Stimulated activated naive CD8-positive, alpha-beta T cell treated with anti-CD3 and anti-CD28 coated beads, Interleukin-15, Interleukin-2, amounts not matched to agents 100 ng/mL and 50 ng/mL, for 24 hours (primary cell): Measurements from ENCODE around the gene CRYM.

Experiments
- H3K27ac Mint-ChIP-seq: one replicate; pipeline ENCODE4 v1.8.0; 2021; ENCODE audit warnings: mild to moderate bottlenecking, mixed read lengths
- H3K27me3 Mint-ChIP-seq: one replicate; pipeline ENCODE4 v1.8.0; 2021; ENCODE audit warnings: mixed read lengths
- H3K36me3 Mint-ChIP-seq: one replicate; pipeline ENCODE4 v1.8.0; 2021; ENCODE audit warnings: low read depth, mixed read lengths
- H3K4me1 Mint-ChIP-seq: one replicate; pipeline ENCODE4 v1.8.0; 2021; ENCODE audit warnings: low read depth, mixed read lengths
- H3K4me3 Mint-ChIP-seq: one replicate; pipeline ENCODE4 v1.8.0; 2021; ENCODE audit warnings: mild to moderate bottlenecking, mixed read lengths
- H3K9me3 Mint-ChIP-seq: one replicate; pipeline ENCODE4 v1.8.0; 2021; ENCODE audit warnings: mixed read lengths

The CRYM gene

GRCh38 chr16:21239646-21240045, 38.4 kb downstream of the CRYM start:
- H3K4me1 Mint-ChIP-seq, result no peaks in the 10 kb centered on the region
- H3K9me3 Mint-ChIP-seq, result no peaks in the 10 kb centered on the region
- peaks cover 12% of the 10 kb centered on the region for H3K27me3 Mint-ChIP-seq
- H3K36me3 Mint-ChIP-seq, result no peaks in the 10 kb centered on the region
- H3K4me3 Mint-ChIP-seq, result no peak overlapping the region
- H3K27ac Mint-ChIP-seq, result no peak overlapping the region

GRCh38 chr16:21236831-21237230, 41.3 kb downstream of the CRYM start:
- no peaks in the 10 kb centered on the region for H3K36me3 Mint-ChIP-seq
- no peak overlapping the region for H3K27ac Mint-ChIP-seq
- H3K27me3 Mint-ChIP-seq, result peaks cover 27% of the 10 kb centered on the region
- no peaks in the 10 kb centered on the region for H3K9me3 Mint-ChIP-seq
- H3K4me3 Mint-ChIP-seq, result no peak overlapping the region
- no peaks in the 10 kb centered on the region for H3K4me1 Mint-ChIP-seq

- H3K4me3 Mint-ChIP-seq, result no peak overlapping the region
- H3K27ac Mint-ChIP-seq, result no peak overlapping the region
- H3K27me3 Mint-ChIP-seq, result peaks cover 40% of the 10 kb centered on the region
- H3K4me1 Mint-ChIP-seq, result no peaks in the 10 kb centered on the region
- H3K36me3 Mint-ChIP-seq, result no peaks in the 10 kb centered on the region
- no peaks in the 10 kb centered on the region for H3K9me3 Mint-ChIP-seq
These were observed 42.9 kb downstream of the CRYM start for GRCh38 chr16:21235199-21235585.

- Mint-ChIP-seq H3K4me1 (no peaks in the 10 kb centered on the region), H3K4me3 (no peak within 1 kb of the TSS), H3K36me3 (no peaks in the 10 kb centered on the region), H3K27ac (no peak within 1 kb of the TSS), H3K9me3 (no peaks in the 10 kb centered on the region), H3K27me3 (peaks cover 44% of the 10 kb centered on the region)
These were observed 44.5 kb downstream of the CRYM start, which contains the start of gene ANKS4B for GRCh38 chr16:21233521-21234150. Gene ANKS4B, plus strand, starts transcription at chr16:21233699. Its CDS starts 39 bp downstream, at chr16:21233738.

- Mint-ChIP-seq H3K36me3 (no peaks in the 10 kb centered on the region), H3K4me1 (no peaks in the 10 kb centered on the region), H3K9me3 (no peaks in the 10 kb centered on the region), H3K27me3 (peaks cover 46% of the 10 kb centered on the region), H3K27ac (no peak overlapping the region), H3K4me3 (no peak overlapping the region)
These were observed 45.0 kb downstream of the CRYM start for GRCh38 chr16:21233045-21233520.

GRCh38 chr16:21228361-21228872, 49.7 kb downstream of the CRYM start:
- no peaks in the 10 kb centered on the region for H3K9me3 Mint-ChIP-seq
- H3K36me3 Mint-ChIP-seq, result no peaks in the 10 kb centered on the region
- peaks cover 51% of the 10 kb centered on the region for H3K27me3 Mint-ChIP-seq
- peaks cover 7% of the 10 kb centered on the region for H3K4me1 Mint-ChIP-seq
- no peak overlapping the region for H3K27ac Mint-ChIP-seq
- no peak overlapping the region for H3K4me3 Mint-ChIP-seq

- Mint-ChIP-seq H3K27me3 (peaks cover 49% of the 10 kb centered on the region), H3K9me3 (no peaks in the 10 kb centered on the region), H3K4me3 (no peak overlapping the region), H3K4me1 (peaks cover 7% of the 10 kb centered on the region), H3K27ac (no peak overlapping the region), H3K36me3 (no peaks in the 10 kb centered on the region)
These were observed 50.2 kb downstream of the CRYM start for GRCh38 chr16:21227866-21228265.

GRCh38 chr16:21226749-21227148, 51.3 kb downstream of the CRYM start:
- no peak overlapping the region for H3K27ac Mint-ChIP-seq
- H3K36me3 Mint-ChIP-seq, result no peaks in the 10 kb centered on the region
- H3K4me3 Mint-ChIP-seq, result no peak overlapping the region
- peaks cover 7% of the 10 kb centered on the region for H3K4me1 Mint-ChIP-seq
- H3K9me3 Mint-ChIP-seq, result no peaks in the 10 kb centered on the region
- peaks cover 52% of the 10 kb centered on the region for H3K27me3 Mint-ChIP-seq

GRCh38 chr16:21224800-21225199, 53.3 kb downstream of the CRYM start:
- Mint-ChIP-seq H3K27me3 (peaks cover 53% of the 10 kb centered on the region), H3K4me3 (no peak overlapping the region), H3K36me3 (no peaks in the 10 kb centered on the region), H3K4me1 (peaks cover 7% of the 10 kb centered on the region), H3K27ac (no peak overlapping the region), H3K9me3 (no peaks in the 10 kb centered on the region)

- H3K9me3 Mint-ChIP-seq, result no peaks in the 10 kb centered on the region
- H3K36me3 Mint-ChIP-seq, result no peaks in the 10 kb centered on the region
- no peak overlapping the region for H3K4me3 Mint-ChIP-seq
- no peak overlapping the region for H3K27ac Mint-ChIP-seq
- peaks cover 50% of the 10 kb centered on the region for H3K27me3 Mint-ChIP-seq
- H3K4me1 Mint-ChIP-seq, result peaks cover 7% of the 10 kb centered on the region
These were observed 54.3 kb downstream of the CRYM start for GRCh38 chr16:21223787-21224186.

GRCh38 chr16:21222495-21223337, 55.4 kb downstream of the CRYM start:
- no peak overlapping the region for H3K27ac Mint-ChIP-seq
- no peaks in the 10 kb centered on the region for H3K36me3 Mint-ChIP-seq
- H3K27me3 Mint-ChIP-seq, result peaks cover 48% of the 10 kb centered on the region
- no peaks in the 10 kb centered on the region for H3K9me3 Mint-ChIP-seq
- no peak overlapping the region for H3K4me3 Mint-ChIP-seq
- H3K4me1 Mint-ChIP-seq, result peaks cover 7% of the 10 kb centered on the region

GRCh38 chr16:21219551-21219950, 58.5 kb downstream of the CRYM start:
- Mint-ChIP-seq H3K36me3 (no peaks in the 10 kb centered on the region), H3K4me1 (peaks cover under 1% of the 10 kb centered on the region), H3K9me3 (no peaks in the 10 kb centered on the region), H3K27ac (no peak overlapping the region), H3K4me3 (no peak overlapping the region), H3K27me3 (peaks cover 40% of the 10 kb centered on the region)

- no peak overlapping the region for H3K27ac Mint-ChIP-seq
- no peaks in the 10 kb centered on the region for H3K9me3 Mint-ChIP-seq
- H3K4me3 Mint-ChIP-seq, result no peak overlapping the region
- no peaks in the 10 kb centered on the region for H3K4me1 Mint-ChIP-seq
- H3K36me3 Mint-ChIP-seq, result no peaks in the 10 kb centered on the region
- H3K27me3 Mint-ChIP-seq, result peaks cover 33% of the 10 kb centered on the region
These were observed 59.9 kb downstream of the CRYM start for GRCh38 chr16:21218153-21218552.

GRCh38 chr16:21217121-21217520, 61.0 kb downstream of the CRYM start:
- Mint-ChIP-seq H3K4me1 (no peaks in the 10 kb centered on the region), H3K9me3 (no peaks in the 10 kb centered on the region), H3K27me3 (peaks cover 31% of the 10 kb centered on the region), H3K27ac (no peak overlapping the region), H3K36me3 (no peaks in the 10 kb centered on the region), H3K4me3 (no peak overlapping the region)

GRCh38 chr16:21214086-21214485, 64.0 kb downstream of the CRYM start:
- no peaks in the 10 kb centered on the region for H3K9me3 Mint-ChIP-seq
- no peaks in the 10 kb centered on the region for H3K4me1 Mint-ChIP-seq
- H3K4me3 Mint-ChIP-seq, result no peak overlapping the region
- H3K27ac Mint-ChIP-seq, result no peak overlapping the region
- no peaks in the 10 kb centered on the region for H3K36me3 Mint-ChIP-seq
- H3K27me3 Mint-ChIP-seq, result peaks cover 27% of the 10 kb centered on the region
